Measurements from ENCODE around the gene PEAK3. TPM values are rescaled to one million over a fixed set of nuclear protein-coding genes. Genes with fewer than 3 reads are reported as not detected.

The PEAK3 gene
- total and polyA plus RNA-seq, 10 of the 15 experiments (the other 5 are each of a cell fraction or from before 2014, with no cell fraction given): 0.03 to 0.10 (median 0.05) TPM; not detected in 7

- TF ChIP-seq NKRF (conservative IDR thresholded peaks at IDR 0.05) (peak; percentile 88), E2F8 (IDR thresholded peaks at IDR 0.05; ENCODE audit: low read depth, partially characterized antibody) (no peak), YY1 (IDR thresholded peaks at IDR 0.05; ENCODE audit: low read depth, low read length) (peak; percentile 100), MAX (IDR thresholded peaks at IDR 0.05; ENCODE audit: low read depth, low read length) (peak; percentile 78), DPF2 (IDR thresholded peaks at IDR 0.05) (peak; percentile 72), RUNX3 (IDR thresholded peaks at IDR 0.05; ENCODE audit: low read length) (peak; percentile 49; the same call in 1 of the 2 replicates), FOS (IDR thresholded peaks at IDR 0.05; ENCODE audit: borderline replicate concordance, extremely low read depth, insufficient read length) (peak; percentile 41), RFX5 (IDR thresholded peaks at IDR 0.05; ENCODE audit: low read depth, low read length) (peak; percentile 69; the same call in 1 of the 2 replicates), E2F4 (IDR thresholded peaks at IDR 0.05; ENCODE audit: low read depth, low read length) (no peak), IRF3 (IDR thresholded peaks at IDR 0.05) (peak; percentile 65), CREB1 (IDR thresholded peaks at IDR 0.05; ENCODE audit: low read depth) (peak; percentile 71; the same call in 1 of the 2 replicates), CHD2 (IDR thresholded peaks at IDR 0.05; ENCODE audit: borderline replicate concordance, low read depth, low read length) (peak; percentile 86), ZNF687 (IDR thresholded peaks at IDR 0.05) (peak; percentile 93), SP1 (IDR thresholded peaks at IDR 0.05; ENCODE audit: low read depth, low read length) (peak; percentile 92), POLR2A (IDR thresholded peaks at IDR 0.05; ENCODE audit: low read depth, low read length) (peak; percentile 100)
Observed at GRCh38 chr19:2269244-2270156, 12.5 kb downstream of the PEAK3 start (continued).
